Measurements from ENCODE around the gene SIM2.

The SIM2 gene

GRCh38 chr21:36716836-36717235 lies 17.9 kb downstream of the SIM2 start:
- DNase-seq (ENCODE audit: low read depth in 2 of 2) = no peak

GRCh38 chr21:36717976-36718375 lies 19.1 kb downstream of the SIM2 start:
- no peak for DNase-seq (ENCODE audit: low read depth in 2 of 2)

GRCh38 chr21:36718951-36719501 lies 20.1 kb downstream of the SIM2 start:
- DNase-seq (ENCODE audit: low read depth in 2 of 2) = no peak

GRCh38 chr21:36719614-36720013 lies 20.7 kb downstream of the SIM2 start:
- no peak for DNase-seq (ENCODE audit: low read depth in 2 of 2)

GRCh38 chr21:36721817-36722216 lies 22.9 kb downstream of the SIM2 start:
- no peak for DNase-seq (ENCODE audit: low read depth in 2 of 2)

GRCh38 chr21:36722370-36723368 lies 23.8 kb downstream of the SIM2 start:
- no peak for DNase-seq (ENCODE audit: low read depth in 2 of 2)

- DNase-seq (ENCODE audit: low read depth in 2 of 2) = no peak
Measured at GRCh38 chr21:36723371-36723881, 24.5 kb downstream of the SIM2 start.

GRCh38 chr21:36724660-36725059 lies 25.7 kb downstream of the SIM2 start:
- DNase-seq (ENCODE audit: low read depth in 2 of 2) = no peak

- no peak for DNase-seq (ENCODE audit: low read depth in 2 of 2)
Measured at GRCh38 chr21:36725793-36726386, 27.0 kb downstream of the SIM2 start.

- no peak for DNase-seq (ENCODE audit: low read depth in 2 of 2)
Measured at GRCh38 chr21:36727866-36728265, 29.0 kb downstream of the SIM2 start.

- no peak for DNase-seq (ENCODE audit: low read depth in 2 of 2)
Measured at GRCh38 chr21:36728371-36729111, 29.6 kb downstream of the SIM2 start.

- no peak for DNase-seq (ENCODE audit: low read depth in 2 of 2)
Measured at GRCh38 chr21:36729310-36729970, 30.5 kb downstream of the SIM2 start.

- DNase-seq (ENCODE audit: low read depth in 2 of 2) = no peak
Measured at GRCh38 chr21:36730291-36731281, 31.7 kb downstream of the SIM2 start.

- DNase-seq (ENCODE audit: low read depth in 2 of 2) = no peak
Measured at GRCh38 chr21:36732217-36732616, 33.3 kb downstream of the SIM2 start.

- DNase-seq (ENCODE audit: low read depth in 2 of 2) = no peak
Measured at GRCh38 chr21:36732761-36733160, 33.8 kb downstream of the SIM2 start.

- DNase-seq (ENCODE audit: low read depth in 2 of 2) = no peak
Measured at GRCh38 chr21:36733857-36734256, 34.9 kb downstream of the SIM2 start.

GRCh38 chr21:36734367-36735200 lies 35.7 kb downstream of the SIM2 start:
- no peak for DNase-seq (ENCODE audit: low read depth in 2 of 2)

- no peak for DNase-seq (ENCODE audit: low read depth in 2 of 2)
Measured at GRCh38 chr21:36735201-36735515, 36.2 kb downstream of the SIM2 start.

- DNase-seq (ENCODE audit: low read depth in 2 of 2) = no peak
Measured at GRCh38 chr21:36735724-36736320, 36.9 kb downstream of the SIM2 start.
